Measurements from ENCODE around the gene RPS17.

The RPS17 gene

GRCh38 chr15:82533801-82534200 lies 6.5 kb downstream of the RPS17 start:
- TF ChIP-seq TCF4 (CRISPR knock-in tag; IDR thresholded peaks at IDR 0.05; ENCODE audit: borderline replicate concordance) (no peak), POU6F1 (CRISPR knock-in tag; IDR thresholded peaks at IDR 0.05; ENCODE audit: borderline replicate concordance, low read depth) (no peak), CSRNP3 (CRISPR knock-in tag; IDR thresholded peaks at IDR 0.05) (no peak), PPARA (CRISPR knock-in tag; IDR thresholded peaks at IDR 0.05; ENCODE audit: borderline replicate concordance) (no peak), ZFP30 (CRISPR knock-in tag; IDR thresholded peaks at IDR 0.05) (no peak), ESRRG (CRISPR knock-in tag; IDR thresholded peaks at IDR 0.05) (no peak), ZC3H10 (CRISPR knock-in tag; IDR thresholded peaks at IDR 0.05) (no peak), ZNF565 (CRISPR knock-in tag; conservative IDR thresholded peaks at IDR 0.05; ENCODE audit: low read depth) (no peak)
- ATAC-seq = no peak; the same call in 2 of the 3 replicates

- ATAC-seq = peak; percentile 8
- TF ChIP-seq PATZ1 (CRISPR knock-in tag; IDR thresholded peaks at IDR 0.05; ENCODE audit: borderline replicate concordance) = no peak
- TF ChIP-seq, protein P1, sequence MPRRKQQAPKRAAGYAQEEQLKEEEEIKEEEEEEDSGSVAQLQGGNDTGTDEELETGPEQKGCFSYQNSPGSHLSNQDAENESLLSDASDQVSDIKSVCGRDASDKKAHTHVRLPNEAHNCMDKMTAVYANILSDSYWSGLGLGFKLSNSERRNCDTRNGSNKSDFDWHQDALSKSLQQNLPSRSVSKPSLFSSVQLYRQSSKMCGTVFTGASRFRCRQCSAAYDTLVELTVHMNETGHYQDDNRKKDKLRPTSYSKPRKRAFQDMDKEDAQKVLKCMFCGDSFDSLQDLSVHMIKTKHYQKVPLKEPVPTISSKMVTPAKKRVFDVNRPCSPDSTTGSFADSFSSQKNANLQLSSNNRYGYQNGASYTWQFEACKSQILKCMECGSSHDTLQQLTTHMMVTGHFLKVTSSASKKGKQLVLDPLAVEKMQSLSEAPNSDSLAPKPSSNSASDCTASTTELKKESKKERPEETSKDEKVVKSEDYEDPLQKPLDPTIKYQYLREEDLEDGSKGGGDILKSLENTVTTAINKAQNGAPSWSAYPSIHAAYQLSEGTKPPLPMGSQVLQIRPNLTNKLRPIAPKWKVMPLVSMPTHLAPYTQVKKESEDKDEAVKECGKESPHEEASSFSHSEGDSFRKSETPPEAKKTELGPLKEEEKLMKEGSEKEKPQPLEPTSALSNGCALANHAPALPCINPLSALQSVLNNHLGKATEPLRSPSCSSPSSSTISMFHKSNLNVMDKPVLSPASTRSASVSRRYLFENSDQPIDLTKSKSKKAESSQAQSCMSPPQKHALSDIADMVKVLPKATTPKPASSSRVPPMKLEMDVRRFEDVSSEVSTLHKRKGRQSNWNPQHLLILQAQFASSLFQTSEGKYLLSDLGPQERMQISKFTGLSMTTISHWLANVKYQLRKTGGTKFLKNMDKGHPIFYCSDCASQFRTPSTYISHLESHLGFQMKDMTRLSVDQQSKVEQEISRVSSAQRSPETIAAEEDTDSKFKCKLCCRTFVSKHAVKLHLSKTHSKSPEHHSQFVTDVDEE (CRISPR knock-in tag; IDR thresholded peaks at IDR 0.05) = no peak
- no peak for TF ChIP-seq PPARA (CRISPR knock-in tag; IDR thresholded peaks at IDR 0.05; ENCODE audit: borderline replicate concordance)
- no peak for TF ChIP-seq TOX (CRISPR knock-in tag; IDR thresholded peaks at IDR 0.05; ENCODE audit: borderline replicate concordance)
- no peak for TF ChIP-seq TCF4 (CRISPR knock-in tag; IDR thresholded peaks at IDR 0.05; ENCODE audit: borderline replicate concordance)
- no peak for TF ChIP-seq RARB (CRISPR knock-in tag; IDR thresholded peaks at IDR 0.05)
- no peak for TF ChIP-seq GLIS3 (CRISPR knock-in tag; IDR thresholded peaks at IDR 0.05)
- TF ChIP-seq SNAI2 (CRISPR knock-in tag; IDR thresholded peaks at IDR 0.05) = no peak
- no peak for TF ChIP-seq ZFP3 (CRISPR knock-in tag; IDR thresholded peaks at IDR 0.05)
Measured at GRCh38 chr15:82532991-82533481, 7.2 kb downstream of the RPS17 start.

DNA sequence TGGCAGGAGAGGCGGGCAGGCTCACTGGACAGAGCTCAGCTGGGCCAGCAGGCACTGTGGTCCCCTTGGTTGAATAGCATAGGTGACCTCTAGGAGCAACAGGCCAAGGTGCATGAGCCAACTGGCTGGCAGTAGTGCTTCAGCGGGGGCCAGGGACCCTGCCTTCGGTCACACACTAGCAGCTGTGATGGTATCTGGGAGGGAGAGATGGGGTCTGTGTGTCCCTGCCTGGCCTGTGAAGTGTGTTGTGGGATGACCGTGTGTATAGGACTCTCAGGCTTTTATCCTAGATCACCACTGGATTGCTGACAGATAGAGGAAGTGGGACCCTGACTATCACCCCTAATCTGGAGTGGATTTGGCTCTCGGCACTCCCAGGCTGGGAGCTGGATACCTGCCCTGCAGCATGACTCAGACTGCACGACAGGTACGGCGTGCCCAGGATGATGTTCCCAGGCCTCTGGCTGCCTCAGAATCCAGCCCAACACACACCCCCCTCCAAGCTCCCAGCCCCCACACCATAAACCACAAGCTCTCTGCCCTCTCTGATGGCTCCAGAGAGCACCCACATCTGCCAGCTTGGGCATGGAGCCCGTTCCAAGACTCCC lies 7.8 kb downstream of the RPS17 start:
- no peak for TF ChIP-seq RARB (CRISPR knock-in tag; IDR thresholded peaks at IDR 0.05)
- ATAC-seq = no peak

- TF ChIP-seq TCF4 (CRISPR knock-in tag; IDR thresholded peaks at IDR 0.05; ENCODE audit: borderline replicate concordance) (no peak), ZNF8 (CRISPR knock-in tag; IDR thresholded peaks at IDR 0.05) (no peak), BACH2 (CRISPR knock-in tag; IDR thresholded peaks at IDR 0.05; ENCODE audit: borderline replicate concordance) (no peak), SNAI2 (CRISPR knock-in tag; IDR thresholded peaks at IDR 0.05) (no peak), ZNF70 (CRISPR knock-in tag; IDR thresholded peaks at IDR 0.05) (no peak), ZFP3 (CRISPR knock-in tag; IDR thresholded peaks at IDR 0.05) (no peak), ZC3H10 (CRISPR knock-in tag; IDR thresholded peaks at IDR 0.05) (no peak), RARB (CRISPR knock-in tag; IDR thresholded peaks at IDR 0.05) (no peak), OSR1 (CRISPR knock-in tag; IDR thresholded peaks at IDR 0.05) (no peak), ESRRG (CRISPR knock-in tag; IDR thresholded peaks at IDR 0.05) (no peak), TOX (CRISPR knock-in tag; IDR thresholded peaks at IDR 0.05; ENCODE audit: borderline replicate concordance) (no peak), CSRNP3 (CRISPR knock-in tag; IDR thresholded peaks at IDR 0.05) (no peak), ISL1 (CRISPR knock-in tag; IDR thresholded peaks at IDR 0.05) (no peak)
- TF ChIP-seq, protein P1 (CRISPR knock-in tag; IDR thresholded peaks at IDR 0.05) = no peak
- no peak for ATAC-seq
Measured at GRCh38 chr15:82531496-82532382, 8.5 kb downstream of the RPS17 start.
